Central memory CD8-positive, alpha-beta T cell (primary cell): ENCODE data around the gene DENND5A.
"Not testable (repeated sequence)": the region's sequence is repeated elsewhere in the genome, so short reads cannot be mapped to it uniquely, and the experiment has no call there.

Experiments used
- ATAC-seq: fragments of 150-1000 bp; cut with Tn5 transposase; replicated peaks from 2 replicates; pipeline ENCODE4 v1.10.0; 2022; ENCODE audit warnings: mild to moderate bottlenecking, moderate FRiP score, moderate number of reproducible peaks; ENCODE audit not compliant: poor library complexity, severe bottlenecking; ENCODE audit errors: extremely low read depth
- DNase-seq, 2 donors: peaks; one replicate each; pipeline ENCODE4 v3.0.0; 2021; ENCODE audit warnings: low spot score in 2 of 2
- H3K27ac Mint-ChIP-seq: one replicate; pipeline ENCODE4 v1.8.0; 2022; ENCODE audit warnings: low read depth, mild to moderate bottlenecking, moderate library complexity, mixed read lengths
- H3K27me3 Mint-ChIP-seq: one replicate; pipeline ENCODE4 v1.8.0; 2022; ENCODE audit warnings: mixed read lengths
- H3K36me3 Mint-ChIP-seq: one replicate; pipeline ENCODE4 v1.8.0; 2022; ENCODE audit warnings: mild to moderate bottlenecking, moderate library complexity, mixed read lengths; ENCODE audit not compliant: insufficient read depth
- H3K4me1 Mint-ChIP-seq: one replicate; pipeline ENCODE4 v1.8.0; 2022; ENCODE audit warnings: mixed read lengths
- H3K4me3 Mint-ChIP-seq: one replicate; pipeline ENCODE4 v1.8.0; 2022; ENCODE audit warnings: mild to moderate bottlenecking, moderate library complexity, mixed read lengths
- H3K9me3 Mint-ChIP-seq: one replicate; pipeline ENCODE4 v1.8.0; 2022; ENCODE audit warnings: mixed read lengths

The DENND5A gene

GRCh38 chr11:9109858-9110731, 155.1 kb downstream of the DENND5A start:
- Mint-ChIP-seq H3K27me3 (peaks cover 16% of the 10 kb centered on the region), H3K36me3 (no peaks in the 10 kb centered on the region), H3K4me1 (no peaks in the 10 kb centered on the region), H3K4me3 (no peak overlapping the region), H3K27ac (no peak overlapping the region), H3K9me3 (peaks cover 5% of the 10 kb centered on the region)
- no peak for DNase-seq
- no peak for ATAC-seq

GRCh38 chr11:9104580-9104979, 160.6 kb downstream of the DENND5A start:
- no peaks in the 10 kb centered on the region for H3K9me3 Mint-ChIP-seq

GRCh38 chr11:9103542-9104276, 161.4 kb downstream of the DENND5A start:
- peaks cover 26% of the 10 kb centered on the region for H3K27me3 Mint-ChIP-seq
- H3K27ac Mint-ChIP-seq, result no peak overlapping the region
- ATAC-seq (no peak), DNase-seq (no peak)
- no peaks in the 10 kb centered on the region for H3K4me1 Mint-ChIP-seq
- no peaks in the 10 kb centered on the region for H3K9me3 Mint-ChIP-seq
- no peak overlapping the region for H3K4me3 Mint-ChIP-seq
- no peaks in the 10 kb centered on the region for H3K36me3 Mint-ChIP-seq

More at GRCh38 chr11:9104580-9104979, 160.6 kb downstream of the DENND5A start:
- Mint-ChIP-seq H3K27ac (no peak overlapping the region), H3K36me3 (no peaks in the 10 kb centered on the region), H3K4me3 (no peak overlapping the region), H3K4me1 (no peaks in the 10 kb centered on the region), H3K27me3 (peaks cover 26% of the 10 kb centered on the region)
- no peak for ATAC-seq
- DNase-seq, result no peak

GRCh38 chr11:9099617-9100016, 165.5 kb downstream of the DENND5A start:
- H3K4me3 Mint-ChIP-seq, result no peak overlapping the region
- H3K4me1 Mint-ChIP-seq, result no peaks in the 10 kb centered on the region
- H3K27ac Mint-ChIP-seq, result no peak overlapping the region
- peaks cover 46% of the 10 kb centered on the region for H3K27me3 Mint-ChIP-seq
- DNase-seq, result no peak
- ATAC-seq, result no peak
- H3K36me3 Mint-ChIP-seq, result no peaks in the 10 kb centered on the region
- no peaks in the 10 kb centered on the region for H3K9me3 Mint-ChIP-seq

GRCh38 chr11:9098455-9098854, 166.7 kb downstream of the DENND5A start:
- not testable (repeated sequence) for H3K9me3 Mint-ChIP-seq, H3K4me1 Mint-ChIP-seq, ATAC-seq, H3K36me3 Mint-ChIP-seq, H3K4me3 Mint-ChIP-seq, H3K27ac Mint-ChIP-seq, DNase-seq
- peaks cover 50% of the 10 kb centered on the region for H3K27me3 Mint-ChIP-seq

GRCh38 chr11:9097186-9097943, 167.8 kb downstream of the DENND5A start:
- ATAC-seq, H3K36me3 Mint-ChIP-seq, DNase-seq, H3K4me1 Mint-ChIP-seq, H3K27ac Mint-ChIP-seq, H3K4me3 Mint-ChIP-seq, H3K9me3 Mint-ChIP-seq: not testable (repeated sequence)
- peaks cover 61% of the 10 kb centered on the region for H3K27me3 Mint-ChIP-seq

GRCh38 chr11:9096427-9096826, 168.7 kb downstream of the DENND5A start:
- H3K4me3 Mint-ChIP-seq, result no peak overlapping the region
- no peaks in the 10 kb centered on the region for H3K4me1 Mint-ChIP-seq
- ATAC-seq (no peak), DNase-seq (no peak)
- H3K27me3 Mint-ChIP-seq, result peaks cover 68% of the 10 kb centered on the region
- no peak overlapping the region for H3K27ac Mint-ChIP-seq
- no peaks in the 10 kb centered on the region for H3K9me3 Mint-ChIP-seq
- H3K36me3 Mint-ChIP-seq, result no peaks in the 10 kb centered on the region

GRCh38 chr11:9095421-9095820, 169.7 kb downstream of the DENND5A start:
- Mint-ChIP-seq H3K27ac (no peak overlapping the region), H3K4me3 (no peak overlapping the region), H3K27me3 (peaks cover 62% of the 10 kb centered on the region), H3K9me3 (no peaks in the 10 kb centered on the region), H3K36me3 (no peaks in the 10 kb centered on the region), H3K4me1 (no peaks in the 10 kb centered on the region)
- ATAC-seq (no peak), DNase-seq (no peak)

GRCh38 chr11:9094420-9094819, 170.7 kb downstream of the DENND5A start:
- H3K4me1 Mint-ChIP-seq, result no peaks in the 10 kb centered on the region
- DNase-seq (no peak), ATAC-seq (no peak)
- H3K27ac Mint-ChIP-seq, result no peak overlapping the region
- H3K27me3 Mint-ChIP-seq, result peaks cover 68% of the 10 kb centered on the region
- H3K4me3 Mint-ChIP-seq, result no peak overlapping the region
- no peaks in the 10 kb centered on the region for H3K9me3 Mint-ChIP-seq
- H3K36me3 Mint-ChIP-seq, result no peaks in the 10 kb centered on the region

- H3K9me3 Mint-ChIP-seq, result no peaks in the 10 kb centered on the region
- H3K4me1 Mint-ChIP-seq, result no peaks in the 10 kb centered on the region
- no peak overlapping the region for H3K27ac Mint-ChIP-seq
- H3K27me3 Mint-ChIP-seq, result peaks cover 81% of the 10 kb centered on the region
- DNase-seq (no peak), ATAC-seq (no peak)
- peak overlapping the region; percentile 42 for H3K4me3 Mint-ChIP-seq
- H3K36me3 Mint-ChIP-seq, result no peaks in the 10 kb centered on the region
Measured at GRCh38 chr11:9092853-9093778, 172.0 kb downstream of the DENND5A start.

GRCh38 chr11:9092072-9092471, 173.1 kb downstream of the DENND5A start:
- no peak for DNase-seq
- H3K27ac Mint-ChIP-seq, result no peak overlapping the region
- no peaks in the 10 kb centered on the region for H3K36me3 Mint-ChIP-seq
- no peaks in the 10 kb centered on the region for H3K9me3 Mint-ChIP-seq
- peak overlapping the region; percentile 42 for H3K4me3 Mint-ChIP-seq
- peaks cover 85% of the 10 kb centered on the region for H3K27me3 Mint-ChIP-seq
- ATAC-seq, result no peak
- no peaks in the 10 kb centered on the region for H3K4me1 Mint-ChIP-seq
